Activated CD8-positive, alpha-beta memory T cell treated with anti-CD3 and anti-CD28 coated beads for 4 hours (primary cell): ENCODE measurements around the gene KCNG2.

Source experiments
- DNase-seq, 2 donors: peaks; one replicate each; pipeline ENCODE4 v3.0.0-alpha.2; 2020; ENCODE audit warnings: low read depth in 2 of 2

The KCNG2 gene

GRCh38 chr18:79884963-79885728, 87.4 kb downstream of the KCNG2 start:
- DNase-seq, result no peak

DNA sequence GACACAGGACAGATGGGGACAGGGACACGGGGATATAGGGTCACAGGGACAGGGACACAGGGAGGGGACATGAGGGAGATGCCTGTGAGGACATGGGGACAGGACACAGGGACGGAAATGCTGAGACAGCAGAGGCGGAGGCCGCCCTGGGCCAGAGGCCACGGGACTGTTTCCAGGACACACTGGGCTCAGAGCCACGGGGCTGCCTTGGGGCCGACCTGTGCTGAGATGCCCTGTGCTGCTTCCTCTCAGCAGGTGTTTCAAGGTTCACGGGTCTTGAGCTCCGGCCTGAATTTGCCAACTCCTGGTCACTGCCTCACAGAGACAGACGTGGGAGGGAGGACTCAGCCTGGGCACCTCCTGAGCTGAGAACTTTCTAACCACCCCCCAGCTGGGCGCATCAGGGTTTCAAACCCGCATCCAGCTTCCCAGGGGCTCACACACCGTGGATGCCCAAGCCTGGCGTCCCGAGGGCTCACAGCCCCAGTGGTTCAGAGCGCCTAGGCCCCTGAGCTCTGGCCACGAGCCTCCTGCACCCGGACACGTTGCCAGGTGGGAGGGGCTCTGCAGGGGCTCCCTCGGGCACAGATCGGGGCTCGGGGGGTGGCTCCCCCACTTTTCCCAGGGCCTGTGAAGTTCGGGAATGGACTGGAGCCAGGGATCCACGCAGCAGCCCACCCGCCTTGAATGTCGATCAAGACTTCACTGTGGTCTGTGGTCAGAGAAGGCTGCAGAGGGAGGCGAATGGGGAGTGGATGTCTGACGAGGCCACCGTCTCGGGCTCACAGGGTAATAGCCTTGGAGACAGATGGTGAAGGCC, 89.7 kb downstream of the KCNG2 start:
- no peak for DNase-seq

- DNase-seq, result no peak
Measured at GRCh38 chr18:79888016-79888415, 90.3 kb downstream of the KCNG2 start.

- DNase-seq, result no peak
Measured at GRCh38 chr18:79889569-79889968, 91.8 kb downstream of the KCNG2 start.

- no peak for DNase-seq
Measured at GRCh38 chr18:79890674-79891073, 92.9 kb downstream of the KCNG2 start.

DNA sequence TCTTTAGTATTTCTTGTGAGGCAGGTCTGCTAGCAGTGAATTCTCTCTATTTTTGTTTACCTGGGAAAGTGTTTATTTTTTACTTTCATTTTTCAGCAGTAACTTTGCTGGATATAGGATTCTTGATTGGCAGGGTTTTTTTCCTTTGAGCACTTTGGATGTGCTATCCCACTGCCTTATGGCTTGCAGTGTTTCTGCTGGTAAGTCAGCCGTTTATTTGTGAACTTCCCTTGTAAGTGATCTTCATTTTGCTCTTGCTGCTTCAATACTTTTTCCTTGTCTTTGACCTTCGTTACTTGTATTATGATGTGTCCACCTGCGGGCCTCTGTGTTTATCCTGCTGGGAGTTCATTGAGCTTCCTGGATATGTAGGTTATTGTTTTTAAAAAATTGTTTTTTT, 99.0 kb downstream of the KCNG2 start:
- no peak for DNase-seq

GRCh38 chr18:79897940-79898625, 100.3 kb downstream of the KCNG2 start:
- DNase-seq, result no peak

DNA sequence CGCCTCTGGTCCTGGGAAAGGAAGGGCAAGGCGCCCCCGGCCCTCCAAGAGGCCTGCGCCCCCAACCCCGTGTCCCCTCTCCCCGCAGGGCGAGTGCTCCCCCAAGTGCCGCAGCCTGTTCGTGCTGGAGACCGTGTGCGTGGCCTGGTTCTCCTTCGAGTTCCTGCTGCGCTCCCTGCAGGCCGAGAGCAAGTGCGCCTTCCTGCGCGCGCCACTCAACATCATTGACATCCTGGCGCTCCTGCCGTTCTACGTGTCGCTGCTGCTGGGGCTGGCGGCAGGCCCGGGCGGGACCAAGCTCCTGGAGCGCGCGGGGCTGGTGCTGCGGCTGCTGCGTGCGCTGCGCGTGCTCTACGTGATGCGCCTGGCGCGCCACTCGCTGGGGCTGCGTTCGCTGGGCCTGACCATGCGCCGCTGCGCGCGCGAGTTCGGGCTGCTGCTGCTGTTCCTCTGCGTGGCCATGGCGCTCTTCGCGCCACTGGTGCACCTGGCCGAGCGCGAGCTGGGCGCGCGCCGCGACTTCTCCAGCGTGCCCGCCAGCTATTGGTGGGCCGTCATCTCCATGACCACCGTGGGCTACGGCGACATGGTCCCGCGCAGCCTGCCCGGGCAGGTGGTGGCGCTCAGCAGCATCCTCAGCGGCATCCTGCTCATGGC, 101.3 kb downstream of the KCNG2 start:
- no peak for DNase-seq

DNA sequence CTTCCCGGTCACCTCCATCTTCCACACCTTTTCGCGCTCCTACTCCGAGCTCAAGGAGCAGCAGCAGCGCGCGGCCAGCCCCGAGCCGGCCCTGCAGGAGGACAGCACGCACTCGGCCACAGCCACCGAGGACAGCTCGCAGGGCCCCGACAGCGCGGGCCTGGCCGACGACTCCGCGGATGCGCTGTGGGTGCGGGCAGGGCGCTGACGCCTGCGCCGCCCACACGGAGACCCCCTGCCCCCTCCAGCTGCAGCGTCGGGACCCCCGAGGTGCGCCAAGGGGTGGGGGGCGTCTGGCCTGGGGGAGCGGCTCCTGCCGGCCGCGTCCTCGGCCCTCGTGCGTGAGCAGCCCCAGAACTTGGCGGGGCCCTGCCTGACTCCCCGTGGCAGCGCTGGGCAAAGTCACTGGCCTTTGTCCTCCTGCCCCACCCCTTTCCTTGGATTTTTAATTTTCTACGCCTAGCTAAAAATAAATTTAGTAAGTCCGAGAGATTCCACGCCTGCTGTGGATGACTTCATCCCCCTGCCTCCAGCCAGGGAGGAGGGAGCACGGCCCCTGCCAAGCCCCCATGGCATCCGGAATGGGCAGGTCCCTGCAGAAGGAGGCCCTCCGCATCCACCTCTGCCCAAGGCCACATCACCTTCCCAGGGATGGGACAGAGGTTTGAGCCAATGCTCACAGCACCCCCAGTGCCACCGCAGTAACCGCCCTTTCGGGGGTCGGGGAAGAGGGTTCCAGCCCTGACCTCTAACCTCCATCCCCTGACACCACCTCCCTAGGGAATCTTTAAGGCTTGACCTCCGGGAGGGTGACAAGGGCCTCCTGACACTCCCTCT, 102.1 kb downstream of the KCNG2 start:
- no peak for DNase-seq

DNA sequence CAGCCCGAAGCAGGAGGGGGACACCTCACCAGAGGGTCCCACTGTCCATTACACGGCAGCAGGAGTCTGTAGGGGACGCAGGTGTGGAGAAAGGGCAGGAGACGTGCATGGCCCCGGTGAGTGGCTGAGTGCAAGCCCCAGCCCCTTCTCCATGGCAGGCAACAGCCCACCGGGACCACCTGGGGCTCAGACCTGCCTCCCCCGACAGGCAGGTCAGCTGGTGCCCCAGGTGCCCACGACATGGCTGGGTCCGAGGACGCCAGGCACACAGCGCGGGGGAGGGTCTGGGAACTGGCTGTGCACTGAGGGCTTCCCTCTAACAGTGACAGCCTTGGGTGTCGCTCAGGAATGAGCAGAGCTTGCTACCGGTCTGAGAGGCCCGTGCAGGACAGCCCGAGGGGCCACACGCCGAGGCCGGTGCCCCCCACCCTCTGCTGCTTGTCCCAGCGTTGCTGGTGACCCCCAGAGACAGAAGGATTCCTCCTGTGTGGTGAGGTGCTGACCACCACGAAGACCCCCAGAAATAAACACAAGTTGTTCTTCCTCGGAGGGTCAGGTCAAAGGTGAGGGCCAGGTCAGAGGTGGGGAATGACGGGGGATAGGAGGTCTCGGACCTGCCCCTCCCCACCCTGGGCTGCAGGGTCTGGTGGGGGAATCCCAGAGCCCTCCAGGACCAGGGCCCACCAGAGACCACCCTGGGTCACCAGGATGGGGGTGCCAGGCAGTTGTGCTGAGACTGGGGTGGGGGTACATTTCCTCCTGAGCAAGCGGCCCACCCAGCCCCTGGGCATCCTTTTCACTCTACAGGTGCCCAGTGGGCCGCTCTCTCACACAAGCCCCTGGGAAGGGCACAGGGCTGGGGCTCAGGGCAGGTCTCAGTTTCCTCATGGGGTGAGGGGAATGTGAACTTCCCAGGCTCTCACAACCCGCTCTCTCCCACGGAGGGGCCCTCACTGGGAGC, 103.2 kb downstream of the KCNG2 start:
- DNase-seq, result no peak

DNA sequence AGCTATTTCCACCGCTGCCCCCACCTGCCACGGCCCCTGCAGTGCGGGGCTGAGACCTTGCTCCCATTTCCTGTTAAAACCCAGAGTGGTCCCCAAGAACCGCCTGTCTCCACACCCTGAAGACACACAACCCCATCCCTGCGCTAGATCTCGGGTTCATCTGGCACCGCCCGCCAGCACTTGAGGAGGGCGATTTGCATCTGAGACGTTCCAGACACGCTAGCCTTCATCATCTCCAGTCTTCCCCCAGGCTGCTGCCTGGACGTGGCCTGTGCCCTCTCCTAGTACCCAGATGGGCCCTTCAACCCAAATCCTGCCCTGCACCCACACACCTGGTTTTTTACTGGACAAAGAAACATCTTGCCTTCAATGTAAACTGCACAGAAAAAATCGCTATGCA, 103.9 kb downstream of the KCNG2 start:
- DNase-seq, result no peak

- no peak for DNase-seq
Measured at GRCh38 chr18:79902075-79902474, 104.3 kb downstream of the KCNG2 start.

DNA sequence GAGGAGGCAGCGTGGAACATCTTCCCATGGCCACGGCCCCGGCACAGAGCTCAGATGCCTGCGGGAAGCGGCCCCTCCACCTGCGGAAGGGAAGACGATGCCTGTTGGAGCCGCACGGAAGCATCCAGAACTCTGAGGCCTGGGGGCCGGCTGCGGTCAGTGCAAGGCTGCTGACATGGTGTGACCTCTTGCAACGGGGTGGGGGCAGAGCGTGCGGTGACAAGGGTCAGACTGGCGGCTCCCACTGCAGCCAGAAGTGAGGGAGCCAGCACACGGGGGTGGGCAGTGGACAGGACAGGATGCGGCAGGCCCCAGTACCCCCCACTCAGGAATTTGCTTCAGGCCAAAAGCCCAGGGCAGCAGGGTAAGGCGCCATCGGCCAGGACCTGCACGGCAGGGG, 104.9 kb downstream of the KCNG2 start:
- no peak for DNase-seq

- no peak for DNase-seq
Measured at GRCh38 chr18:79903071-79903635, 105.4 kb downstream of the KCNG2 start.

- no peak for DNase-seq
Measured at GRCh38 chr18:79903787-79904356, 106.1 kb downstream of the KCNG2 start.

DNA sequence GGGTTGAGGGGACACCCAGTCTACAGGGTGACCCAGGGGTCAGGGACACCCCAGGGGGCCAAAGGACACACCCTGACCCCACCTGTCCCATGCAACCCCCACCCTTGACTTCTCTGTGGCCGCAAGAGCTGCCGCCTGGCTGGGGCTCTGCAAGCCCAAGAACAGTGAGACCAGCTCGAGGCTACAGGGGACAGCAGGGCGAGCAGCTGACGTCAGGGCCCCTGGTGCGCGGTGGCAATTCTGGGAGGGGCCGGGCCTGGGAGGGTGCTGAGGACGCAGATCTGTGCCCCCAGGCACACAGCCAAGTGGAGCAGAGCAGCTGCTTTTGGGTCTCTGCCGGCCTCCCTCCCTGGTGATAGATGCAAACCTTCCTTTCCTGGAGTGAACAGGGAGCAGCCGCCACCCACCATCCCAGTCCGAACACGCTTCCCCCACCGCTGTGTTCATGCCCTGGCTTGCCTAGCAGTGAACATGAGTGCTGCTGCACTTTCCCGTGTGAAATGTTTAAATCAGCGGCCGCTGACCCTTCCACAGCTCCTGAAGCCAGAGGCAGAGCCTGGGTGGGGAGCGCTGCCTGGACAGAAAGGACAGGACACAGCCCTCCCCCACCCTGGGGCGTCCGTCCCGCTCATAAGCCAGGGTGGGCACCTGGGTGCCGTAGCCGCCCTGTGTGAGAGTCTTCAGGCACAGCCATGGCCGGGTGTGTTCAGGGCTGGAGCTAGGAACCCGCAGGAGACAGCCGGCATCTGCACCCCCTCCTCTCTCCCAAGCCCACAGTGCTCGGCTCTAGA, 106.8 kb downstream of the KCNG2 start:
- DNase-seq, result no peak

DNA sequence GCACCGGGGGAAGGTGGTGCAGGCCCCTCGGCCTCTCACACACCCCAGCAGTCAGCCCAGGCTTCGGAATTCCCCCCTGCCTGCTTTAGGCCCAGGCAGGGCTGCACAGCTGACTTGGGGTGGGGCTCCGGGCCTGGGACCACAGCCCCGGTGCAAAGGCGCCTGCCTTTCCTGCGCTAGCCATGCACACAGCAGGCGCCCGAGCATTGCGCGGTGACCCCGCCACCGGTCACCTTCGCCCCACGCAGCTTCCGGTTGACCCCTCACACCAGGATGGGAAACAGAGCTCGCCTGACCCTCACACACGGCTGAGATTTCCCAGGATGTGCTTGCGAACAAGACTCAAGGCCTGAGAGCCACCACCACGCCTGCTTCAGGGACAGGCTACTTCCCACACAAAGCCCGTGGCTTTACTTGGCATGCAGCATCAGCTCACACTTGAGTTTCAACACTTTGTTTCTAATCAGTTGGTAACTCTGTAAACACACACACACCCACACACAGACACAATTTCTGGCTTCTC, 107.7 kb downstream of the KCNG2 start:
- DNase-seq, result no peak

DNA sequence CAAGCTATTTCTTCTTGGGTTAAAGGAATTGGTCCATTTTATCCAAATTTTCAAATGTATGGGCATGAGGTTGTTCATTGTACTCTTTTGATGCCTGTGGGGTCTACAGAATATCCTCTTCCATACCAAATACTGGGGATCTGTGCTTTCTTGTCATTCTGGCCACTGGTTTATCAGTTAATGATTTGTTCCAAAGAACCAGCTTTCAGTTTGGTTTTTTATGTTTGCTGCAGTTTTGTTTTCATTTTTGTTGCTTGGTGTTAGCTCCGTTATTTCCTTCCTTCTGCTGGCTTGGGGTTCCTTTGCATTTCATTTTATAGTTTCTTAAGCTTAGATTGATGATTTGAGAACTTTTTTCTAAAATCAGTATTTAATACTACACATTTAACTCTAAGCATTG, 108.3 kb downstream of the KCNG2 start:
- DNase-seq, result no peak
